ENCODE measurements around the gene HNF4A.
A peak's percentile ranks its signal among the peaks of the same experiment; 100 is the strongest.
"Not testable (repeated sequence)": the region's sequence is repeated elsewhere in the genome, so short reads cannot be mapped to it uniquely, and the experiment has no call there.

Gene HNF4A

DNA sequence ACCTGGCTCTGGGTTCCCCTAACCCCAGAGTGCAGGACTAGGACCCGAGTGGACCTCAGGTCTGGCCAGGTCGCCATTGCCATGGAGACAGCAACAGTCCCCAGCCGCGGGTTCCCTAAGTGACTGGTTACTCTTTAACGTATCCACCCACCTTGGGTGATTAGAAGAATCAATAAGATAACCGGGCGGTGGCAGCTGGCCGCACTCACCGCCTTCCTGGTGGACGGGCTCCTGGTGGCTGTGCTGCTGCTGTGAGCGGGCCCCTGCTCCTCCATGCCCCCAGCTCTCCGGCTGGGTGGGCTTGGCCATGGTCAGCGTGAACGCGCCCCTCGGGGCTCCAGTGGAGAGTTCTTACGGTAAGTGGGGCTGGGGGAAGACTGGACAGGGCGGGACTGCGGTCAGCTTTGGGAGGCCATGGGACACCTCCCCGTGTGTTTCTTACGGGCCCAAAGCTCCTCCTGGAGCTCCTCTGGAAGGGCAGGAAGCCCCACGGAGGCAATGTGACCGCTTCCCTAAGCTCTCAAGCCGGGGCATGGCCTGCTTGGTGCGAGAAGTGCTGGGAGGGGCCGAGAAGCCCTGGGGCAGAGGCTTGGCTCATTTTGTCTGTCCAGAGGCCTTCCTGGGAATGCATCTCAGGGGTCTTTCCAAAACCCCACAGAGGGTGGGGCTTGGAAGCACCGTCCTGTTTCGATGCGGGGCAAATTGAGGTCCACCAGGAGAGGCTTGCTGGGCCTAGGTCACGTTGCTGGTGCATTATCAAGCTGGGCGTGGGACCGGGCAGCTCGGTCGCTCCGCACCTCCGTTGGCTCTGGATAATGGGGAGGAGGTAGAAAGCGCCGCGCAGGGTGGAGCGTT is at the start of gene HNF4A:
TSS of gene HNF4A (plus strand) at position 202 of the 855 bp plus-strand sequence. CDS start at position 308, 106 bp downstream.
- no peak for DNase-seq

DNA sequence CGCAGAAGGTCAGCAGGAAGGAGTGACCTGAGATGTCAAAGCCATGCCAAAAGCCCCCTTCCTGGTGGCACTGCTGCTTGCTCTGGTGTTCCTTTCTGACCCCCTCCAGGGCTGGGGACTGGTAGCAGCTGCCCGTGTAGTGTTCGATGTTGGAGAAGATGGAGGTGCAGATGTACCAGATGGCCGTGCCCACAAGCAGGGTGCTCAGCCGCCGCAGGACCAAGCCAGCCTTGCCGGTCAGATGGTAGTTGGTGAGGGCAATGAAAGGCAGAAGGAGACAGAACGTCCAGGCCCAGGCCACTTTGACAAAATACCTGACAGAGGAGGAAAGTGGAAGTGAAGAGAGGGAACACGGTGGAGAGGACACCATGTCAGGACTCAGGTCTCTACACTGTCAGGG is 48.6 kb upstream of the HNF4A start:
- DNase-seq, result no peak

DNA sequence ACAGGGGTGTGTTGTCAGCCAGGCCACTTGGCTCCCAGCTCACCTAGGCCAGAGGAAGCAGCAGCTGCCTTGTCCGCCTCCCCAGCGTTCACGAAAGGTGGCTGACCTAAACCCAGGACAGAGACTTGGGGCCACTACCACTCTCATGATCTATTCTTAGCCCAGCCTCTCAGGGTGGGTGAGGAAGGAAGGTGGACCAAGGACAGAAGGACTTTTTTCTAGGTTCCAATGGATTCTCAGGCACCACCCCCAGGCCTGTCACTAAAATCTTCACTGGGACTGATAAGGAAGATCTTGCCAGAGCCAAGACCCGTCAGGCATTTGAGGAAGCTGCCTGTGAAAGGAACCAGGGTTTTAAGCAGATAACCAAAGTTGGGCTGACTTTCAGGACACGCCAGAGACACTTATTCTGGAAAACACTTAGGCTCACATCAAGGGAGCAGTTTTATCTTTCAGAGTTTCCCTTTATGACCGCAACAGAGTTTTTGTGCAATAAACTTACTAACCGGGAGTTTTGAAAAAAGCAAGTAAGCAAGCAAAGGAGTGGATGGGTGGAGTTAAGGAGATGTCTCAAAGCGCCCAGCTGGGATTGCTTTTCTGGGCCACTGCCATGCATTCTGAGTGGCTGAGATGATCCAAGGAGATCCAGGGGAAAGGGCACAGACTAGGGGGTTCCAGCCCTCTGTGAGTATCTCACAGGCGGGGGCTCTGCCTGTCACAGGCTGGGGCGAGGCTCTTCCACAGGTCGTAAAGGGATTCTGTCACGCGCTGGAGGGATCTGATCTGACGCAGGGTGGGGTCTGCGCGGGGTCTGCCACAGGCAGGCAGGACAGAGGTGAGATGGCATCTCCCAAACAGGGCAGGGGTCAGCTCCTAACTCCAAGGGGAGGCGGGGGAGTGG is 45.5 kb upstream of the HNF4A start:
- no peak for DNase-seq

DNA sequence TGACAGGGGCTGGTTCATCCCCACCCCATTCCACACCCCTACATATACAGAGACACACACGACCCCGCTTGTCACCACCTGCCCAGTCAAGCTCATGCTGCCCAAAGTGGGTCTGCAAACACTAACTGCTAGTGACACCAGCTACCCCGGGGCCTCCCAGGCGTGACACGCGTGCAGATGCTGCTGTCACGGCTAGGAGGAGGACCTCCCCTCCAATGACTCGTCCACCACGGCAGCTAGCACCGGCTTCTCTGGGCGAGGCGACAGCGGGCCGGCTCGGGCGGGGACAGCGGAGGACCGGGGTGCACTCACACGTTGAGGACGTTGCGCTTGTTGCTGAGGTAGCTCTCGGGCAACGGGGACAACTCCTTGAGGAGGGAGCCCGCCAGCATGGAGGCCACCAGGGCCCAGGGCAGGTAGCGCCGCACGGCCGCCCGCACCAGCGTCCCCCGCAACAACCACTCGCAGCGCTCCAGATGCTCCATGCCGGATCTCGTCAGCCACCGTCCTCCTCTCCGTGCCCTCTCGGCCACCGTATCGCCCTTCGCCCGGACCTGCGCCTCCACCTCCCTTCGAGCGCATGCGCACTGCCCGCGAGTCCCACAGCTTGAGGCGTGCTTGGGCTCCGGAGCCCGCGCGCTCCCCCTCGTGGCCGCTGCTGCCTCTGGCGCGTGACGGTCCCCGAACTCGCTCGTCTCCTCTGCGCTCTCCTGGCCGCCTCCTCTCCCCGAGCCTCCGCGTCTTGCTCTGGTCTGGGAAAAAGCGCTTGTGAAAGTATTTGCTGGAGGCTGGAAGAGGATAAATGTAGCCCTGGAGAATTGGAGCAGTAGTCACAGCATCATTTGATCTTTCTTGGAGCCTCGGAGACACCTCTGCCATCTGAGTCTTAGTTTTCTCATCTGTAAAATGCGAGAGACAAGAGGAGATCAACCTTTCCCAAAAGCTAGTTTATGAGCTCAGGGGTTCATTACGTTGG is 44.5 kb upstream of the HNF4A start, which contains the start of gene FITM2:
TSS of gene FITM2 (minus strand) at position 539 of the 976 bp plus-strand sequence. CDS start at position 485, 54 bp downstream.
- peak; percentile 96 for DNase-seq

DNA sequence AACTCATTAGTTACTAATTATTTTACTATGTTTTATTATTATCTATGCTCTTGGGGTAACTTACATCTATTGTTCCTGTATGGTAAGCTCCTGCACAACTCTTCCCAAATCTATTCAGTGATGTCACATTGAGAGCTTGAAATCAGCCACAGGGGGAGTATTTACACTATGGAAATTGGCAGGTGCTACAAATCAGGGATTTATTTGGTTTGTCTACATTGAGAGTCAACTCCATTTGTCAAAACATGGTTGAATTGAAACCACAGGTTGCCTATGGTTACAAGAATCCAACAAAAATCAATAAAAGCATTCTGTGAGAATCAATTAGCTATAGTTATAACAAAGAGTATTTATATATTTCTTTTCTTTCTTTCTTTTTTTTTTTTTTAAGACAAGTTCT is 40.6 kb upstream of the HNF4A start:
- no peak for DNase-seq

DNA sequence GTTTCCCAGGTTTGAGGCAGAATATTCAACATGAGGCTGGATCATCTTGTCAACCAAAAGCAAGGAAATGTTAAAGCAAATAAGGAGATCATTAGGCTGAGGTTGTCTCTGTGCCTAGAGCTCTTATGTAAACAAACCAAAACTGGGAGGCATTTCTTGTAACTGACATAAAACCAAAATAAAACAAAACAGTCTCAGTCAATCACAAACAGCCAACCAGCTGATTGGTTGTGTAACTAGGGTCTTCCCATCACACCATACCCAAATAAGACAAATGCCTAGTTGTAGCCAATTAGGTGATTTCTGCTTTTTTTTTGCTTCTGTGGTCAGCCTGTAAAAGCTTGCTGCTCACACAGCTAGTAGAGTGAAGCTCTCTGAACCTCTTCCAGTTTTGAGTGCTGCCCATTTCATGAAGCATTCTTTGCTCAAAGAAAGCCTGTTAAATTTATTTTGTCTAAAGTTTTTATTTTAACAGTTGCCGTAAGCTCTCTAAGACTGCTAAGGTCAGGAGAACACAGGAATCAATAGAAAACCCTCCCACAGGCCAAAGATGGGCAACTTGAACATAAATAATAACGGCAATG is 35.6 kb upstream of the HNF4A start:
- no peak for DNase-seq

DNA sequence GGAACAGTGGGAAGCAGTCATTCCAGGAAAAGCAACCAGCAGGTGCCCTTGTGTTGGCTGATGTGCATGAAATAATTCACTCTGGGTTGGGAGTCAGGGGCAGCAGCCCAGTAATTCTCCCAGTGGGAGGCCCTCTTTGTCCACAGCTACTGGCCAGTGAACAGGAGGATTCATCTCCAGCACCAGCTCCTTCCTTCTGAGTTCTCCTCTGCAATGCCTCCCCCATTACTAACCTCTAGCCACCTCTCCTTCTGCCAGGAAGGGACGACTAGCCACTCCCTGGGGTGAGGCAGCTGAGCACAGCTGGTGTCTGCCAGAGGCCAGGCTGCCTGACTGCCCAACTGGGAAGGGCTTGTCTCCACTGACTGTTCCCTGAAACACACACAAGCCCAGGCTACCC is 31.2 kb upstream of the HNF4A start:
- no peak for DNase-seq

DNA sequence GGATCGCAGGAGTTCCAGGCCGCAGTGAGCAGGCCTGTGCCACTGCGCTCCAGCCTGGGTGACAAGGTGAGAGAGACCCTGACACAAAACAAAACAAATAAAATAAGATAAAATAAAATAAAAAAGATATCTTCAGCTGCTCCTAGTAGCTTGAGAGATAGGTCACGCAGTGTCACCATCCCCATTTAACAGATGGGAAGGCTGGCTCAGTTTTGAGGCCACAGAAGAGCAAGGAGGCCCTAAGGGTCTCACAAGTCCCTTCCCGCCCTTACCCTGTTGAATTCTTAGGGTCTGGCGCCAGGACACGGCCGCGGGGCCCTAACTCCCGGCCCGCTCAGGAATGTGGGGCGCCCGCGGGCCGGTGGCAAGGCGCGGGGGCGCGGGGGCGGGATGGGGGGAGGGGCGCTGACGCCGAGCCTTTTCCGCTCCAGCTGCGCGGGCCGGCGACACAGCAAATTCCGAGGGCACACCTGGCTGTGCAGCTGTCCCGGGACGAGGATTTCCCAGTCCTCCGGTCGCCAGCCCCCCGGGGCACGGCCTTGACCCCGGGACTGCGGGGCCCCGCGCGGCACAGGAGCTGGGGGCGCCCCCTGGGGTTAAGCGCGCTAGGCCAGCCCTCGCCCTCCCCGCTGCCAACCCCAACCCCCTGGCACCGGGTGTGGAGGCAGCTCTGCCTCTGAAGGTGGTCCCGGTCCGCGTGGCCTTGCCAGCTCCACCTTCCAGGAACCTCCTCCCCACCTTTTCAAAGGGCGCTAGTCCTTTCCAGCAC is 28.9 kb upstream of the HNF4A start:
- no peak for DNase-seq

DNA sequence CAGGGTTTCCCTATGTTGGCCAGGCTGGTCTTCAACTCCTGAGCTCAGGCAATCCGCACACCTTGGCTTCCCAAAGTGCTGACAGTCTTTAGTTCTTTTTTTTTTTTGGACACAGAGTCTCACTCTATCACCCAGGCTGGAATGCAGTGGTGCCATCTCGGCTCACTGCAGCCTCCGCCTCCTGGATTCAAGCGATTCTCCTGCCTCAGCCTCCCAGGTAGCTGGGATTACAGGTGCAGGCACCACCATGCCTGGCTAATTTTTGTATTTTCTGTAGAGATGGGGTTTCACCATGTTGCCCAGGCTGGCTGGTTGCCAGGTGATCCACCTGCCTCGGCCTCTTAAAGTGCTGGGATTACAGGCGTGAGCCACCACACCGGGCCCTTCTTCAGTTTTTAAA is 27.8 kb upstream of the HNF4A start:
- not testable (repeated sequence) for DNase-seq

DNA sequence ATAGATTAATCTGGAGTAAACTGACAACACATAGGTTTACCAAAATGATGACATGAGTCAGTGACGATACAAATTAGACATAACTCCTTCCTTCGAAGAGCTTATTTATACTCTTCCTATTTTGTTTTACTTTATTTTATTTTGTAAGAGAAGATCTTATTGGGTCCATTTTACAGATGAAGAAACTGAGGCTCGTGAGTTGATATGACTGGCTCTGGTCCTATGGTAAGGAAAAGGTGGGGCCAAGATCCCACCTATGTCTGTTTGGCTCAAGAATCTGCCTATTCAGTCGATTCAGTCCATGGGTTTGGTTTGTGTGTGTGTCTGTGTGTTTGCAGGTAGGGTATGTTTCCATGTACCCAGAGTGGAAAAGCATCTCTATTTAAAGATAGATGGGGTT is 27.1 kb upstream of the HNF4A start:
- DNase-seq, result no peak

DNA sequence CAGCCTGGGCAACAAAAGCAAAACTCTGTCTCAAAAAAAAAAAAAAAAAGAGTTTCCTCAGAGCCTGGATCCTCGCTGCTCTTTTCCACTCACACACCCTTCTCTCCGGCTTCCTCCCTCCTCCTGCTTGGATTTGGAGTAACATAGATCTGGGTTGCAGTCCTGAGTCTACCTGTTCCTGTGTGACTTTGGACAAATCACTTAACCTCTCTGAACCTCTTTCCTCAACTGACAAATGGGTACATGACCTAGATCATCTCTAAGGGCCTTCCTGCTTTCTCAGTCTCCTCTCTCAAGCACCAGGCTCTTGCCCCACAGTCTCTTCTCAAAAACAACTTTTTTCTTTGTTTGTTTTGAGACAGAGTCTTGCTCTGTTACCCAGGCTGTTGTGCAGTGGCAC is 24.3 kb upstream of the HNF4A start:
- DNase-seq, result no peak

DNA sequence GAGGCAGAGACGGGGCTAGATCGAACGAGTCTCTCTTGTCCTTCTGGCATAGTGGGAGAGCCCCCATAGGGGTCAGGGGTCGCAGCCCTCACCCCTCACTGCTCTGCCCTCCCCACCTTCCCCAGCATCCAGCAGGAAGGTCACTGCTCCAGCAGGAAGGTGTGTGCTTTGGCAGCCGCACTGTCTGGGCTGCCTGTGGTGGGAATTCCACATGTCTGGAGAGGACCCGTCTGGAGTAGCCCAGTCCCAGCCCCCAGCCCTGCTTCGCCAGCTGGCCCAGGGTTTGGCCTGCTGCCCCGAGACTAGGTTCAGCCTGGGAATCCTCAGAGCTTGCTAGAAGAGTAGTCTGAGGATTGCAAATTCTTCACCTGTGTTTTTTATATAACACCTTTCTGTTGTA is 21.2 kb upstream of the HNF4A start:
- no peak for DNase-seq

DNA sequence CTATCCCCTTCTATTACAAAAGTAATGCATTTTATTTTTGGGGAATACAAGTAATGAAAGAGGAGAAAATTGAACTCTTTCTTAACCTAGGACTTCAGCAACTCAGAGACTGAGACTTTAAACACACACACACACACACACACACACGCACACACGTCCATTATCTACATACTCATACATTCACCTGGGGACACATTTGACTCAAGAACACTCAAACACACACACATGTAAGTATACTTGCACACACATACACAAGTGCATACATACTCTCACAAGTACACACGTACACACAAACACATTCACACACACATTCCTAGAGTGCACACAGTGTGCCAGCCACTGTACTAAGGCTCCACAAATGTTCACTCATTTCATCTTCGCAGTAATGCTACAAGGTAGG is 20.8 kb upstream of the HNF4A start:
- no peak for DNase-seq

DNA sequence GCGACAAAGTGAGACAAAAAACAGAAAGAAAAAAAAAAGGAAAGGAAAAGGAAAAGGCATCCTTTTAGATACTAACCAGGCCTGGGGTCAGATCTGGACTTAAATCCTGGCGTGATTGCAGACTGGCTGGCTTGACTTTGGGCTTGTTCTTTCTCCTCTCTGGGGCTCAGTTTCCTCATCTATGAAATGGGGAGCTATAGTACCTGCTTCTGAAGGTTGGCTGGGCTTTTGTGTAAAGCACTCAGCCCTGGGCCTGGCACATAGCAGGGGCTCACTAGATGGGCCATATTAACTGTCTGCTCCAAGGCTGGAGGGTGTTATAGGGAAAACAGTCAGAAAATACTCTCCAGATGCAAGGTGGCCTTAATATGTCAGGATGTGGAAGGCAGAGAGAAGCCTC is 19.8 kb upstream of the HNF4A start:
- DNase-seq, result no peak

DNA sequence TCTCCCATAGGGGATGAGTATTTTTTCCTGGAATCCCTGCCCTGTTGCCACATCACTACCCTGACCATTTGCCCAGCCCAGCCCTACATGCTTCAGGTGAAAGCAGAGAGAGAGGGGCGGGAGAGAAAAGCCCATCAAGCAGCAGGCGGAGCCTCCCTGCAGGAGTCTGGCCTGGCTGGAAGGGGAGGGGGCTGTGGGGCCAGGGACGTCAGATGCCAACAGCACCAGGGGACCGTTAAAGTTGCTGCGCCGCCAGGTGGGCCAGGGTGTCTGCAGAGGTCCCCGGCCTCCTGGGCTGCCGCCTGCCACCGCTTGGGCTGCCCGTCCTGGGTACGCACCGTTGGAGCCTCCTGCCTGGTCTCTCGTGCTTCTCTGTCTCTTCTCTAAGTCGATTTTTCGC is 19.4 kb upstream of the HNF4A start:
- DNase-seq, result no peak

DNA sequence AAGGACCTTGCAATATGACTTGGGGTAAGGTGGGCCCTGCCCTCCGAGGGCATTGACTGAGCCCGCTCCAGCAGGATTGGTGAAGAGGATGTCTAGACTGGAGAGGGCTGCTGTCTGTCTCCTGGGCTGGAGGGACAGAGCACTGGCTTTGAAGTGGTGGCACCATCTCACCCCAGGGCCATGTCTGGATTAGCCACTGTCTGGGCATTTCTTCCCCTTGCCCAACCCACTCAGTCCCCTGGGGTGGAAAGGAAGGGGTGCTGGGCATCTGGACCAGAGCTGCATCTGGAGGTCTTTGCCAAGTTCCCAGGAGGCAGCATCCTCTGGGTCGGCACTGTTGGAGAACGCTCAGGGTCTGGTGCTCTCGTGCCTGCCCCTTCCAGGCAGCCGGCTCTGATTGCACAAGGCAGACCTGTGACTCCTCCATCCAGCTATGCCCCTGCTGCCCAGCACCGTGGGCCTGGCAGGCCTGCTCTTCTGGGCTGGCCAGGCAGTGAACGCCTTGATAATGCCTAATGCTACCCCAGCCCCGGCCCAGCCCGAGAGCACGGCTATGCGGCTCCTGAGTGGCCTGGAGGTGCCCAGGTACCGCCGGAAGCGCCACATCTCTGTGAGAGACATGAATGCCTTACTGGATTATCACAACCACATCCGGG is 18.6 kb upstream of the HNF4A start, which contains the start of gene R3HDML:
TSS of gene R3HDML (plus strand) at position 319 of the 656 bp plus-strand sequence. CDS start at position 434, 115 bp downstream.
- DNase-seq, result no peak

DNA sequence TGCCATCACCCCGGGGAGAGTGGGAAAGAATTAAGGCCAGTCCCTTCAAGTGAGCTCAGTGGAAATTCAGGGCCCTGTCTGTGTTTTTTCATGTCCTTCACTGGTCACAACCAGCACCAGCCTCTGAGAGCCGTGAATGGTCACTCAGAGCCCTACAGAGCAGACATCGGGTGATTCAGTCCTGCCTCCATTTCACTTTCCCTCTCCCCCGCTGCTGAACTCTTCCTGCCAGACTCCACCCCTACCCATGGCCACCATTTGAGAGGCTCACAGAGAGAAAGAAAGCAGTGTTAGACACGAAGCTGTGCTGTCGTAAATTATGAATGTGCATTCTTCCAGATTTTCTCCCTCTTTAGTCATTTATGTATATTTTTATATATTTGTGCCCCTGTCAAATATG is 13.3 kb upstream of the HNF4A start:
- no peak for DNase-seq

DNA sequence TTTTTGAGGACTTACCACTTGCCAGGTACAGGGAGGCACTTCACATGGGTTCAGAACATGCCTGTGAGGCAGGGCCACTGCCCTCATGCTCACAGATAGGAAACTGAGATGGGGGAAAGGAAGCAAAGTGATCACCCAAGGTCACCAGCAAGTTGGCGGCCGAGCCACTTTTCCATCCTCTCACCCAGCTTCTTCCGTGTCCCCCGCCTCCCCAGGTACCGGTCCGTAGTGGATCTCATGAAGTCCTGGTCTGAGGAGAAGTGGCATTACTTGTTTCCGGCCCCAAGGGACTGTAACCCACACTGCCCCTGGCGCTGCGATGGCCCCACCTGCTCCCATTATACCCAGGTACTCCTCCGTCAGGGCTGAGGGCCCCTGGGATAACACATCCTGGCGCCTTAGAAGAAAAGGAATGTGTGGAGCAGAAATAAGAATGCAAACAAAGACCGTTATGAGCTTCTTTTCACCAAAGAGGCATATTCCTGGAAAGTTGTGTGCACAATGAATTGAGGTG is 12.3 kb upstream of the HNF4A start:
- DNase-seq, result no peak

DNA sequence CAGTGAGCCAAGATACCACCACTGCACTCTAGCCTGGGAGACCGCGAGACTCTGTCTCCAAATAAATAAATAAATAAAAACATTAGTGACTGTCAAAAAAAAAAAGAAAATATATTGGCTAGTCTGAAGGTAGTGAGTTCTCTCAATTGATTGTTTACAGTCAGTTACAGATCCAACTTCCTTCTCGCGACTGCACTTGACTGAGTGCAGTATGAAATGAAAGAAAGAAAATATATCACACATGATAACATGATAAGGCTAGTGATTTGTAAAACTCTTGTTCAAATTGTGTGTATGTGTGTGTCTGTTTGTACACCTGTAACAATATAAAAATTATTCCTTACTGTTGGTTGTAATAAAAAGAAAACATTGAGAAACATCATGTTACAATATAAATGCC is 10.8 kb upstream of the HNF4A start:
- DNase-seq, result no peak

DNA sequence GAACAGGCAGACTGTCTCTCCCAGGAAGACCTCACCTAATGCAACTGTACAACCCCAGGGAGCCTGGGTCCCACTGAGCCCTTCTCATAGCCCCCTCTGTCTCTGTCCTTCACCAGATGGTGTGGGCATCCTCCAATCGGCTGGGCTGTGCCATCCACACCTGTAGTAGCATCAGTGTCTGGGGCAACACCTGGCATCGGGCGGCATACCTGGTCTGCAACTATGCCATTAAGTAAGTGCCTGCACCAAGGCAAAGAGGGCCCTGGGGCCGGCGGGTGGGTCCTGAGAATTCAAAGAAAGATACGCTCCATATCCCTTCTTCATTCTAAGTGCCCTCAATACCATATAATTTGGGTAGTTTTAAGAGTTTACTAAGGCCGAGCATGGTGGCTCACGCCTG is 10.4 kb upstream of the HNF4A start:
- no peak for DNase-seq

Measured in NCI-H1092 (cell line).